Stimulated activated CD8-positive, alpha-beta memory T cell treated with anti-CD3 and anti-CD28 coated beads, Interleukin-2, amount 100 ng/mL, for 1 hour (primary cell): ENCODE measurements around the gene PIWIL4.
"Not testable (repeated sequence)": the region's sequence is repeated elsewhere in the genome, so short reads cannot be mapped to it uniquely, and the experiment has no call there.

ENCODE experiments used
- DNase-seq, 2 donors: peaks; one replicate each; pipeline ENCODE4 v3.0.0-alpha.2; 2020; ENCODE audit warnings: low read depth in 2 of 2

PIWIL4 gene

GRCh38 chr11:94546886-94547285 lies 20.3 kb upstream of the PIWIL4 start:
- no peak for DNase-seq

GRCh38 chr11:94549146-94549545 lies 18.0 kb upstream of the PIWIL4 start:
- no peak for DNase-seq

GRCh38 chr11:94550513-94550912 lies 16.7 kb upstream of the PIWIL4 start:
- DNase-seq = no peak

GRCh38 chr11:94553938-94554337 lies 13.2 kb upstream of the PIWIL4 start:
- no peak for DNase-seq

GRCh38 chr11:94555752-94556329 lies 11.3 kb upstream of the PIWIL4 start:
- not testable (repeated sequence) for DNase-seq

- no peak for DNase-seq
Measured at GRCh38 chr11:94557421-94557820, 9.7 kb upstream of the PIWIL4 start.

- no peak for DNase-seq
Measured at GRCh38 chr11:94557992-94558391, 9.2 kb upstream of the PIWIL4 start.

- no peak for DNase-seq
Measured at GRCh38 chr11:94558468-94558867, 8.7 kb upstream of the PIWIL4 start.

GRCh38 chr11:94558932-94559331 lies 8.2 kb upstream of the PIWIL4 start:
- DNase-seq = no peak

GRCh38 chr11:94559361-94559760 lies 7.8 kb upstream of the PIWIL4 start:
- DNase-seq = no peak

GRCh38 chr11:94560834-94561233 lies 6.3 kb upstream of the PIWIL4 start:
- DNase-seq = no peak

GRCh38 chr11:94563176-94563847 lies 3.9 kb upstream of the PIWIL4 start:
- DNase-seq = no peak

GRCh38 chr11:94563848-94564467 lies 3.2 kb upstream of the PIWIL4 start:
- no peak for DNase-seq

- no peak for DNase-seq
Measured at GRCh38 chr11:94568200-94568599, 1.0 kb downstream of the PIWIL4 start.

GRCh38 chr11:94568717-94569116 lies 1.5 kb downstream of the PIWIL4 start:
- no peak for DNase-seq

GRCh38 chr11:94572975-94573374 lies 5.8 kb downstream of the PIWIL4 start:
- DNase-seq = not testable (repeated sequence)

GRCh38 chr11:94574193-94574961 lies 7.2 kb downstream of the PIWIL4 start:
- DNase-seq = no peak

GRCh38 chr11:94576306-94576705 lies 9.1 kb downstream of the PIWIL4 start:
- no peak for DNase-seq

GRCh38 chr11:94577841-94578240 lies 10.7 kb downstream of the PIWIL4 start:
- DNase-seq = no peak

- no peak for DNase-seq
Measured at GRCh38 chr11:94581926-94582325, 14.8 kb downstream of the PIWIL4 start.

- DNase-seq = no peak
Measured at GRCh38 chr11:94583213-94583865, 16.2 kb downstream of the PIWIL4 start.

- no peak for DNase-seq
Measured at GRCh38 chr11:94583866-94584500, 16.8 kb downstream of the PIWIL4 start.
